ENCODE results near the gene CNN1.
A peak's percentile ranks its signal among the peaks of the same experiment; 100 is the strongest.

CNN1 gene

GRCh38 chr19:11538232-11539036 is at the start of gene CNN1:
Gene CNN1 (plus strand): TSS chr19:11538851. CDS start chr19:11538928, 77 bp downstream.
- no peak for DNase-seq

- DNase-seq, result no peak
Measured at GRCh38 chr19:11489378-11489777, 49.3 kb upstream of the CNN1 start.

GRCh38 chr19:11494634-11495285 is 43.9 kb upstream of the CNN1 start:
- DNase-seq, result no peak

- no peak for DNase-seq
Measured at GRCh38 chr19:11495481-11495880, 43.2 kb upstream of the CNN1 start.

GRCh38 chr19:11495885-11496284 is 42.8 kb upstream of the CNN1 start:
- DNase-seq, result no peak

- peak; percentile 77 for DNase-seq
Measured at GRCh38 chr19:11496391-11497163, 42.1 kb upstream of the CNN1 start.

- DNase-seq, result no peak
Measured at GRCh38 chr19:11499220-11499726, 39.4 kb upstream of the CNN1 start.

- no peak for DNase-seq
Measured at GRCh38 chr19:11499890-11500420, 38.7 kb upstream of the CNN1 start.

- no peak for DNase-seq
Measured at GRCh38 chr19:11504502-11505031, 34.1 kb upstream of the CNN1 start.

- peak; percentile 98 for DNase-seq
Measured at GRCh38 chr19:11505032-11505503, 33.6 kb upstream of the CNN1 start.

GRCh38 chr19:11505504-11506100 is 33.0 kb upstream of the CNN1 start, which contains the start of gene ZNF653:
Gene ZNF653 (minus strand): TSS chr19:11505839. CDS start chr19:11505786, 53 bp downstream.
- peak; percentile 98 for DNase-seq

- DNase-seq, result no peak
Measured at GRCh38 chr19:11506101-11506555, 32.5 kb upstream of the CNN1 start.

GRCh38 chr19:11506967-11507366 is 31.7 kb upstream of the CNN1 start:
- DNase-seq, result no peak

- DNase-seq, result no peak
Measured at GRCh38 chr19:11507370-11508078, 31.1 kb upstream of the CNN1 start.

- DNase-seq, result no peak
Measured at GRCh38 chr19:11510444-11510843, 28.2 kb upstream of the CNN1 start.

- no peak for DNase-seq
Measured at GRCh38 chr19:11513946-11514345, 24.7 kb upstream of the CNN1 start.

- DNase-seq, result no peak
Measured at GRCh38 chr19:11519138-11519537, 19.5 kb upstream of the CNN1 start.

- DNase-seq, result peak; percentile 99
Measured at GRCh38 chr19:11528551-11529341, 9.9 kb upstream of the CNN1 start, which contains the start of gene ECSIT. Gene ECSIT (minus strand): TSS chr19:11529134. CDS start chr19:11519170, 9,964 bp downstream.

- peak; percentile 99 for DNase-seq
Measured at GRCh38 chr19:11530432-11530831, 8.2 kb upstream of the CNN1 start.

GRCh38 chr19:11534538-11534937 is 4.1 kb upstream of the CNN1 start:
- DNase-seq, result no peak

All from NCI-H69 (cell line).